Skin epidermis (tissue), 12 donors: ENCODE measurements around the gene CPNE1.

ENCODE experiments used
- H3K27ac ChIP-seq, 21 experiments: fragments of 200-600 bp; sonication (generic) in 11 of 21; one replicate each; pipeline ENCODE4 v1.5.0; 2020; ENCODE audit warnings: mild to moderate bottlenecking in 3 of 21, inconsistent platforms in 2 of 21, moderate library complexity in 2 of 21
- H3K4me3 ChIP-seq, 7 experiments: fragments of 200-600 bp; sonication (generic) in 2 of 7; one replicate each; pipeline ENCODE4 v1.5.0; 2020; ENCODE audit warnings: inconsistent platforms in 2 of 7, mild to moderate bottlenecking in 2 of 7, moderate library complexity in 1 of 7

Gene CPNE1

GRCh38 chr20:35606127-35606526, 58.6 kb downstream of the CPNE1 start:
- no peak overlapping the region for H3K27ac ChIP-seq
- H3K4me3 ChIP-seq = no peak overlapping the region

DNA sequence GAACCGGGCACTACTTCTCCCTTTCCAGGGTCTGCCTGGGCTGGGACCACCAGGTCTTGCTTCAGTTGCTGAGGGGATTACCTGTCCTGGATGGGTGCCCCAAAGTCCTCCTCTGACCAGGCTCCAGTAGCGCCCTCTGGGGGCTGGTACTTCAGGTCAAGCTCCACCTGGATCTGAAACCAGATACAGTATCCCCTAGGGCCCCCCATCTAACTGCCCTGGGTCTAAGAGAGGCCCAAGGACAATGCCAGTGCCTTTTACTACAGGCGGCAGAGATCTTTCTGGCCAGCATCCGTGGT, 60.3 kb downstream of the CPNE1 start:
- Histone ChIP-seq H3K27ac (no peak overlapping the region), H3K4me3 (no peak overlapping the region)

GRCh38 chr20:35603695-35604448, 60.8 kb downstream of the CPNE1 start:
- H3K4me3 ChIP-seq = no peak overlapping the region

DNA sequence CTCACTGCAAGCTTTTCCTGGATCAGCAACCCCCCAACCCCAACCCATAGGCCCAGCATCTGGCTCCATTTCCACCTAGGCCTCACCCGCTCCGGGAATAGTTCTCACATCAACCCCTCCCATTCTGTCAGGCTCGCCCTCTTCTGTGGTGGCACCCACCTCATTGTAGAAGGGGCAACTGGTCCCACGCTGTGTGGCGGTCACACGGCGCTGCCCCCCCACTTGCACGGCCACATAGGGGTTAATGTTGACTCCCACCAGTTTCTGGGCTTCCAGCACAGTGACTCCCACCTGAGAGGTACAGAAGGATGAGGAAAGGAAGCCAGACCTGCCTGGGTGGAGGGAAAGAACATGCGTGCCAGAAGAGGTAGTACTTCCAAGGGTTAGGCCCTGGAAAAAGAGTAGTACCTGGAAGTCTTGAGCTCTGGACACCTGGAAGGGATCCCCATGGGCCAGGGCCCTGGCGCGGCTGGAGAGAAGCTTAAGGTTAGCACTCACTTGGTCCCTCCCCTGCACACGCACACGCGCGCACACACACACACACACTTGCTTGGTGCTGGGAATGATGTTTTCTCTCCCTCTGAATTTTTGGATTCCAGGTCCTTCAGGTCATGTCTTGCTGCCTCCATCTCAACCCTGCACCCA, 61.7 kb downstream of the CPNE1 start:
- H3K27ac ChIP-seq = no peak overlapping the region
- no peak overlapping the region for H3K4me3 ChIP-seq

More at GRCh38 chr20:35603695-35604448, 60.8 kb downstream of the CPNE1 start:
- H3K27ac ChIP-seq = no peak overlapping the region

DNA sequence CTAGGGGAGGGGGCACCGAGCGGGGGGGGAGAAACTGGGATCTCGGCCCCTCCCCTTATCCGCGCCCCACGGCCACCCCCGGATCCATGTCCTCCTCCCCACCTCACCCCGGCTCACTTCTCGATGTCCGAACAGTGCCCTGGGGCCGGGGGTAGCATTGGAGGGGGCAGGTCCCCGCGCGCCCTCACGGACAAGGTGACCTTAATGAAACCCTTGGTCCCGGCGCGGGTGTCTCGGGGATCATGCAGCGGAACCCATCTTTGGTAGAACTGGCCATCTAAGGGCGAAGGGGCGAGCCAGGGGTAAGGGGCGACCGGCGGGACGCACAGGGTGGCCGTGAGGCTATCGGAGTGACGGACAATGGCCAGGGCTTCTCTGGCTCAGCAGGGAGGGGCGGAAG, 62.7 kb downstream of the CPNE1 start:
- Histone ChIP-seq H3K4me3 (peak overlapping the region; percentile 16 to 45 (median 32)), H3K27ac (peak overlapping the region in 1 of 21 experiments; percentile 29)

DNA sequence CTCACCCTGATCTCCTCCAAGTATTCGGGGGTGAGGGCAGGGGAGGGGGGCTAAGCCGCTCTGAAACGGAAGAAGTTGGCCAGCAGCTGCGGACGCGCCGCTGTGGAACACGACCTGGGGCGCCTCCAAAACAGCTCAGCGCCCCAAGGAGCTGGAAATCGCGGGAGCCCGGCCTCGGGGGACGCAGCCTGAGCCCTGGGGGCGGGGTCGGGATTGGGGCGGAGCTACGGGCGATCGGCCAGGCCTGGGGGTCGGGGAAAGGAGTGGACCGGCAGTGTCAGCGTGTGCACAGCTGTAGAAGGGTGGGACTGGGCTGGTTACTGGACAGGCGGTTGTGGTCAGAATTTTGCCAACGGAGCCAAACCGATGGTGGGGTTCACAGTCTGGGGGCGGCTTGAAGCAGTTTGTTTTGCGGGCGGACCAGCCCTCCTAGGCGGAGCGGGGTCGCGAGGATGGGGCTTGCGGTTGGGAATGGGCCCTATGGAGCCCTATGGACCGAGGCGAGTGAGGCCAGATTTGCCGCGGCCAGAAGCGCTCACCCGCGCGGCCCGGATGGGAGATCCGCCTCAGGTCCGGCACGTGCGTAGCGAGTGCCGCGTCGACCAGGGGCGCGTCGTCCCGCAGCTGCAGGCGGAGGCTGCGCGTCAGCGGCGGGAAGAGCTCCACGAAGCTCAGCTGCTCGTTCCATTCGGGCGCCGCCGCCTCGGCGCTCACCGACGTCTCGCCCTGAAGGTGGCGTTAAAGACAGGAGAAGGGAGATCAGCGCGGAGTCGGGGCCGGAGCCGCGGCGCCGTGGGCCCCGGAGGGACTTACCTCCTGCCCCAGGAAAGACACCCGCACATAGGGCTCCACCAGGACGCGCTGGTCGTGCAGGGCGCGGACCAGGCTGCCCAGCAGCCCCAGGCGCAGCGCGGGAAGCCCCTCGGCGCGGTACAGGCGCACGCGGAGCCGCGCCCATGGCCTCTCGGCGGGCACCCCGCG, 63.4 kb downstream of the CPNE1 start:
- Histone ChIP-seq H3K27ac (peak overlapping the region in 1 of 21 experiments; percentile 29), H3K4me3 (peak overlapping the region; percentile 16 to 45 (median 32))

- Histone ChIP-seq H3K27ac (no peak overlapping the region), H3K4me3 (peak overlapping the region in 6 of 7 experiments; percentile 16 to 45 (median 28))
Observed at GRCh38 chr20:35600176-35600992, 64.3 kb downstream of the CPNE1 start.

DNA sequence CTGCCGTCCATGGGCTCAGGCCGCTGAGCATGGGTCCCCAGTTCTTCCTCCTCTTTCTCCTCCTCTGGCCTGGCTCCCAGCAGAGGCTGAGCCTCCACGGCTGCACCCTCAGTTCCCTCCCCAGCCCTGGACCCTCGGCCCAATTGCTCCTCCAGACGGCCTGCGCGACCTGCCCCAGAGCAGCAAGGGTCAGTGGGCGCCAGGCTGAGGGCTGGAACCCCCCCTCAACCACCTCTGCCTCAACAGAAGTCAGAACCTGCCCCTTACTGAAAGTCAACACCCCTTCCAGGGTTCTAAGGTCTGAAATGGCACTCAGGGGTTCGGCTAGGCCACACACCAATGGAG, 65.0 kb downstream of the CPNE1 start:
- Histone ChIP-seq H3K27ac (no peak overlapping the region), H3K4me3 (no peak overlapping the region)

DNA sequence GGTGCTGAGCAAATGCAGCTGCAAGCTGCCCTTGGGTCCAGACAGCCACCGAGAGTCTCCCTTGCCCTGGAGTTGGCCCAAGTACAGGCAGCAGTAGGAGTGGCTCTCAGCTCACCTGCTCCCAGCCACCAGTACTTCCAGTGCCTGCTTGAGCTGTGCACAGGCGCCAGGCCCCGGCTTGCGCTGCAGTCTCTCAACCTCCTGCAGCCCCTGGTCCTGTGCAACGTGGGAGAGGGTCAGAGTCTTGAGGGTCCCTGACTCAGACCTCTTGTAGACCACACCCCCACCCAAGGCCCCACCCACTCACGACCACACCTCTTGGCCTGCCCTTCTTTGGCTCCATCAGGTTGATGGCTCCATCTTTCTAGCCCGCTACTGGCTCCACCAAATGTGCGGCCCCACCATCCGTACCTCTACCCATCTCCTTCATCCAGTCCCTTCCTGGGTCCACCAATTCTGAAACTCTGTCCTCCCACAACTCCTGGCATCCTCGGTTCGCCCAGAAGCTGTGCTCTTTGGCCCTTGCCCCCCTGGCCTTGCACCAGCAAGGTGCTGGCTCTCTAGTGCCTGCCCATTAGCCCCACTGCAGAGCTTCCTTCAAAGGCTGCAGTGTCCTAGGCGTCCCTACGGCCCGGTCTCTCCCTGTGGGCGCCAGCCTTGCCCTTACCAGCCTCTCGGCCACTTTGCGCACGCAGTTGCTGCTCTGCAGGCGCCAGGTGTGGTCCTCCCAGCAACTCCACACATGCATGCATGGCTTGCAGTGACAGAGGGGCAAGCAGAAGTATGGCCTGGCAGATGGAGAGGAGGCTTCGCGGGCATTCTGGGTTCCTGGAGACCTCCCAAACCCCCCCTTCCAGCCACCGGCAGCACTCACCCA, 65.6 kb downstream of the CPNE1 start:
- H3K4me3 ChIP-seq = no peak overlapping the region
- H3K27ac ChIP-seq = no peak overlapping the region

- H3K27ac ChIP-seq = no peak overlapping the region
- no peak overlapping the region for H3K4me3 ChIP-seq
Observed at GRCh38 chr20:35598476-35598875, 66.2 kb downstream of the CPNE1 start.

GRCh38 chr20:35597186-35597585, 67.5 kb downstream of the CPNE1 start:
- no peak overlapping the region for H3K4me3 ChIP-seq
- no peak overlapping the region for H3K27ac ChIP-seq

DNA sequence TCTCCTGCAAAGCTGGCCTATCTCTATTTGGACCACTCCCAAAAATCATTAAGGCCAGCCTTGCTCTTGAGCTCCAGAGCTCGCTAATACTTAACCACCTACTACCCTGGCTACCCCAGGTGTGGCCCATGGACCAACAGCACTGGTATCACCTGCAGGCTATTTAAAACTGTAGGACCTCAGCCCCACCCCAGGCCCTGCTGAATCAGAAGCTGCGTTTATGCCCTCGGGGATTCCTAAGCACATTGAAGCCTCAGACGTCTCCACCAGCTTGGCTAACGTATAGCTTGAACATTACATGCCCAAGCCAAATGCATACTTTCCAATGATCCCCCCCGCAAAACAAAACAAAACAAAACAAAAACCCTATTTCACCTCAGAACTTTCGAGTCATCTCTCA, 68.8 kb downstream of the CPNE1 start:
- no peak overlapping the region for H3K4me3 ChIP-seq
- no peak overlapping the region for H3K27ac ChIP-seq

DNA sequence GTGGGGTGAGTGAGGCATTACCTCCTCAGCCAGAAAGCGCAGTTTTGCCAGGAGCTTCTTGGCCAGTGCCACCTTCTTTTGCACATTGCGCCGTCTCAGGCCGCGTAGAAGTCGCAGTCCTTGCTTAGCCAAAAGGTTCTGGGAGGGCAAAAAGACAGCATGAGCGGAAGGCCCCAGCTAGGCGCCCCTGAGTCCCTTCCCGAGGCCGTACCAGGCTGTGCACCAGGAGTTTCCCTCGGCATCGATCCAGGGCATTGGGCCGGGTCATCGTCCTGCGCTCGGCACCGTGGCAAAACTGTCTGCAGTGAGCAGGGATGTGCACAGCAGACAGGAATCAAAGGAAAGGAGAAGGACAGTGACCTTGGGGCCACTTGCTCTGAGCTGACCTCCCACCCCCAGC, 69.2 kb downstream of the CPNE1 start:
- H3K4me3 ChIP-seq = no peak overlapping the region
- H3K27ac ChIP-seq = no peak overlapping the region

DNA sequence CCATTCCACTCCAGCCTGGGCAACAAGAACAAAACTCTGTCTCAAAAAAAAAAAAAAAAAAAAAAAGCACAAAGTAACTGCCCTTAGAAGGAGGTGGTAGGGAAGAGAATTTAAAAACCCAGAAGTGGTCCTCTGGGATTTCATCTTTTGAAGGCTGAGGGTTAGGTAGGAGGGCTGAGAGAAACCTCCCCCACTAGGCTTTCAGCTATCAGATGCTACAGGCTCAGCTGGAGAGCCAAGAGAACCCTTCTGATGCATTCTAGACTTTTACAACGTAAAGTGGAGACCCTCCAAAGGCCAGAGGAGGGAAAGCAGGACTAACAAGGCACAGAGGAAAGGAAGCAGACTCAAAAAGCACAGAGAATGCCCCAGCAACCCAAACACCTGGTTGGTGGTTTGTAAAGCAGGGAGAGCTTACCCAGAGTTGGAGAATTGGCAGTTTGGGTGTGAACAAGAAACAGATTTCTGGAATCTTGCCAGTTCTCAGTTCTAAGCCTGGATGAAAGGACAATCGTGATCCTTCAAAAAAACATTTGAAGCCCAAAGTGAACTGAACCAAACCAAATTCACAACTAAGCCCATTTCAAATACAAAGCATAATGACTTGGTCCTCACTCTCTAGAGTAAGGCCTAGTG, 72.2 kb downstream of the CPNE1 start:
- no peak overlapping the region for H3K27ac ChIP-seq
- no peak overlapping the region for H3K4me3 ChIP-seq

DNA sequence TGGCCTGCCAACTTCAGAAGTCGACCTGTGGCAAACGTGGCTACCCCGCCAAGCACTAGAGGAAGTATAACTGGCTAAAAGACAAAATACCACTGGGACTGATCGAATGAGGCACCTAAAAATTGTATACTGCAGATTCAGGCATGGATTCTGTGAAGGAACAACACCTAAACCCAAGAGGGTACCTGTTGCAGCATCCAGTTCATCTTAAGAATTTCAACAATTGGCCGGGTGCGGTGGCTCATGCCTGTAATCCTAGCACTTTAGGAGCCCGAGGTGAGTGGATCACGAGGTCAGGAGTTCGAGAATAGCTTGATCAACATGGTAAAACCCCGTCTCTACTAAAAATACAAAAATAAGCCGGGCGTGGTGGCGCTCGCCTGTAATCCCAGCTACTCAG, 76.3 kb downstream of the CPNE1 start:
- H3K4me3 ChIP-seq = no peak overlapping the region

GRCh38 chr20:35587436-35587835, 77.3 kb downstream of the CPNE1 start:
- no peak overlapping the region for H3K4me3 ChIP-seq
- H3K27ac ChIP-seq = no peak overlapping the region

More for the DNA sequence above, 76.3 kb downstream of the CPNE1 start:
- no peak overlapping the region for H3K27ac ChIP-seq

- Histone ChIP-seq H3K27ac (no peak overlapping the region), H3K4me3 (no peak overlapping the region)
Observed at GRCh38 chr20:35586751-35587425, 77.8 kb downstream of the CPNE1 start.
